Heart left ventricle (tissue), 16 donors: ENCODE measurements around the gene MAPK12. TPM values are rescaled to one million over a fixed set of nuclear protein-coding genes. Genes with fewer than 3 reads are reported as not detected.

Experiments used
- ATAC-seq, 4 donors: fragments of 200-7000 bp; cut with Tn5 transposase; one replicate each; pipeline ENCODE4 v1.9.1; 2020 to 2022; ENCODE audit warnings: moderate library complexity in 4 of 4, mild to moderate bottlenecking in 3 of 4, moderate number of reproducible peaks in 1 of 4
- DNase-seq, 5 donors: peaks; one replicate each; pipeline ENCODE4 v3.0.0-alpha.2; 2020
- H3K27ac ChIP-seq, 12 donors: fragments of 200-600 bp; sonication (generic) in 4 of 12; one replicate each; pipeline versions ENCODE4 v1.5.0 to v1.8.0; 2016 to 2022; ENCODE audit warnings: mild to moderate bottlenecking in 2 of 12
- H3K27me3 ChIP-seq, 9 donors: fragments of 200-600 bp; sonication (generic) in 2 of 9; one replicate each; pipeline versions ENCODE4 v1.5.1 to v1.8.0; 2016 to 2022; ENCODE audit warnings: mild to moderate bottlenecking in 3 of 9
- H3K36me3 ChIP-seq, 9 donors: fragments of 200-600 bp; sonication (generic) in 2 of 9; one replicate each; pipeline versions ENCODE4 v1.5.0 to v1.8.0; 2018 to 2022; ENCODE audit warnings: mild to moderate bottlenecking in 2 of 9
- H3K4me1 ChIP-seq, 12 donors: fragments of 200-600 bp; sonication (generic) in 4 of 12; one replicate each; pipeline versions ENCODE4 v1.5.0 to v1.8.0; 2016 to 2022; ENCODE audit warnings: mild to moderate bottlenecking in 3 of 12
- H3K4me3 ChIP-seq, 12 donors: fragments of 200-600 bp; sonication (generic) in 4 of 12; one replicate each; pipeline versions ENCODE4 v1.5.0 to v1.8.0; 2017 to 2022; ENCODE audit warnings: mild to moderate bottlenecking in 9 of 12, moderate library complexity in 4 of 12
- H3K9me3 ChIP-seq, 12 donors: fragments of 200-600 bp; sonication (generic) in 4 of 12; one replicate each; pipeline versions ENCODE4 v1.5.0 to v1.8.0; 2016 to 2022; ENCODE audit warnings: mild to moderate bottlenecking in 1 of 12
- POLR2A ChIP-seq, 2 donors: fragments of 450-650 bp; IDR thresholded peaks; one replicate each; pipeline ENCODE4 v1.6.1; 2017; ENCODE audit warnings: antibody characterized with exemption in 2 of 2, mild to moderate bottlenecking in 2 of 2, moderate library complexity in 2 of 2
- WGBS, 4 donors: extraction: QIAGEN DNeasy Blood & Tissue Kit in 2 of 4; methylation state at CpG; one replicate each; pipeline versions ENCODE4 v1.1.5 to v1.1.7; 2013 to 2018; 5-methylcytosine and 5-hydroxymethylcytosine counted together
- intact Hi-C, 10 donors: fragments of 100-400 bp; cut with DNase I; formaldehyde crosslinking; loops; one replicate each; pipeline versions ENCODE4 v1.11.1 to v1.14.2; 2022
- polyA plus RNA-seq, 2 donors: library from polyadenylated mRNA; stranded (reverse); fragments of 200-250 nt; gene quantifications; one replicate each; pipeline ENCODE4 v1.2.3, GENCODE V29; 2013
- total RNA-seq, 9 donors: library from RNA; depleted of rRNA in 2 of 9; stranded (reverse); fragments of >200 nt in 2 of 9; fragmentation: NEBNext Ultra II Directional in 3 of 9; extraction: Animal tissue kit (Norgen Biotek cat#: 25700) in 3 of 9; gene quantifications; one replicate each; pipeline versions ENCODE4 v1.1.0 to v1.2.4, GENCODE V29; 2016 to 2023
- TF ChIP-seq, protein P1 (sequence below), 12 donors: fragments of 200-600 bp; sonication (generic) in 4 of 12; IDR thresholded peaks; one replicate each; pipeline versions ENCODE4 v1.5.0 to v1.8.0; 2018 to 2022; ENCODE audit warnings: antibody characterized with exemption in 12 of 12, mild to moderate bottlenecking in 5 of 12
- donor health status: ischemic (EF 13 %, LVEDD 7.1; RV severe dilation, severe dysfunction).
- donor health status: healthy with polysubstance abuse.
- donor health status: DM: no; HTN: yes; CAD: no.
- donor health status: DM: no; HTN: no; CAD: no.
- donor health status: ischemic (EF 25% LVEDD 6.9; RV normal size, moderate dysfunction).
- donor health status: ischemic (EF 25% LVEDD 5.7; RV mildly dilated, moderate dysfunction).
- donor health status: healthy.
- donor health status: DM: yes; HTN: yes; CAD: no.
- donor health status: ischemic (EF 35%, LVEDD 5.7; RV mildly dilated, moderate dysfunction).
- donor health status: nonischemic (EF 11% LVEDD 7.7; RV severe dilation, severe dysfunction).
- donor health status: DM: yes; HTN: yes; CAD: no.
- donor health status: PGD.
- donor health status: ischemic (EF 29% LVEDD 5.4; RV normal size, mild dysfunction).
- donor health status: nonischemic (EF 23%, LVEDD 6.1; RV moderate dilation, normal function).

The MAPK12 gene
- total and polyA plus RNA-seq, 11 donors: 11.6 to 18.0 (median 15.5) TPM

GRCh38 chr22:50203288-50203687 lies 58.2 kb downstream of the MAPK12 start:
- no peak for ATAC-seq
- intact Hi-C loops: no loop called here
- Histone ChIP-seq H3K9me3 (no peaks in the 10 kb centered on the region), H3K4me1 (peaks cover 0 to 74% (median 40%) of the 10 kb centered on the region in 12 donors), H3K4me3 (no peak overlapping the region), H3K36me3 (peaks cover 0 to 38% (median 32%) of the 10 kb centered on the region in 9 donors), H3K27ac (no peak overlapping the region), H3K27me3 (no peaks in the 10 kb centered on the region)
- TF ChIP-seq, protein P1, sequence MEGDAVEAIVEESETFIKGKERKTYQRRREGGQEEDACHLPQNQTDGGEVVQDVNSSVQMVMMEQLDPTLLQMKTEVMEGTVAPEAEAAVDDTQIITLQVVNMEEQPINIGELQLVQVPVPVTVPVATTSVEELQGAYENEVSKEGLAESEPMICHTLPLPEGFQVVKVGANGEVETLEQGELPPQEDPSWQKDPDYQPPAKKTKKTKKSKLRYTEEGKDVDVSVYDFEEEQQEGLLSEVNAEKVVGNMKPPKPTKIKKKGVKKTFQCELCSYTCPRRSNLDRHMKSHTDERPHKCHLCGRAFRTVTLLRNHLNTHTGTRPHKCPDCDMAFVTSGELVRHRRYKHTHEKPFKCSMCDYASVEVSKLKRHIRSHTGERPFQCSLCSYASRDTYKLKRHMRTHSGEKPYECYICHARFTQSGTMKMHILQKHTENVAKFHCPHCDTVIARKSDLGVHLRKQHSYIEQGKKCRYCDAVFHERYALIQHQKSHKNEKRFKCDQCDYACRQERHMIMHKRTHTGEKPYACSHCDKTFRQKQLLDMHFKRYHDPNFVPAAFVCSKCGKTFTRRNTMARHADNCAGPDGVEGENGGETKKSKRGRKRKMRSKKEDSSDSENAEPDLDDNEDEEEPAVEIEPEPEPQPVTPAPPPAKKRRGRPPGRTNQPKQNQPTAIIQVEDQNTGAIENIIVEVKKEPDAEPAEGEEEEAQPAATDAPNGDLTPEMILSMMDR (IDR thresholded peaks at IDR 0.05): no peak
- no peak for TF ChIP-seq POLR2A (IDR thresholded peaks at IDR 0.05)
- DNase-seq: no peak
- WGBS, 4 donors: 93 to 98% (median 97%) methylated on average over 1 of the region's 1 CpG

Other genes starting within 250 kb of the MAPK12 start
- gene IL17REL, start 248.9 kb downstream of the MAPK12 start, total RNA-seq: not detected
- not detected for gene IL17REL, start 248.9 kb downstream of the MAPK12 start, polyA plus RNA-seq
- gene TTLL8, start 203.4 kb downstream of the MAPK12 start, total RNA-seq: not detected
- gene TTLL8, start 203.4 kb downstream of the MAPK12 start, polyA plus RNA-seq: not detected
- gene MLC1, start 176.3 kb downstream of the MAPK12 start, total RNA-seq: under 1 TPM in 4 of 9 donors, not detected in 5; 0.07 to 0.80 (median 0.30) TPM
- under 1 TPM; 0.03 to 0.19 TPM for gene MLC1, start 176.3 kb downstream of the MAPK12 start, polyA plus RNA-seq
- gene MOV10L1, start 171.7 kb downstream of the MAPK12 start, total RNA-seq: under 1 TPM in 3 of 9 donors, not detected in 6; 0.09 to 0.63 (median 0.13) TPM
- gene MOV10L1, start 171.7 kb downstream of the MAPK12 start, polyA plus RNA-seq: under 1 TPM; 0.06 to 0.27 TPM
- gene PANX2, start 91.0 kb downstream of the MAPK12 start, total RNA-seq: under 1 TPM in 5 of 9 donors, not detected in 4; 0.08 to 0.77 (median 0.56) TPM
- under 1 TPM in 1 of 2 donors, not detected in 1; 0.08 TPM for gene PANX2, start 91.0 kb downstream of the MAPK12 start, polyA plus RNA-seq
- gene TRABD, start 75.8 kb downstream of the MAPK12 start, total RNA-seq: 10 to 100 TPM; 14.3 to 28.1 (median 17.5) TPM
- gene TRABD, start 75.8 kb downstream of the MAPK12 start, polyA plus RNA-seq: 10 to 100 TPM; 25.8 to 32.9 TPM
- 10 to 100 TPM; 10.4 to 23.8 (median 12.8) TPM for gene SELENOO, start 60.7 kb downstream of the MAPK12 start, total RNA-seq
- 10 to 100 TPM; 16.0 to 20.4 TPM for gene SELENOO, start 60.7 kb downstream of the MAPK12 start, polyA plus RNA-seq
- gene TUBGCP6, start 16.7 kb downstream of the MAPK12 start, total RNA-seq: 10 to 100 TPM; 14.1 to 28.8 (median 18.1) TPM
- 10 to 100 TPM; 11.6 to 17.7 TPM for gene TUBGCP6, start 16.7 kb downstream of the MAPK12 start, polyA plus RNA-seq
- 10 to 100 TPM in 6 of 9 donors, 1 to 10 TPM in 3; 6.8 to 22.4 (median 10.9) TPM for gene HDAC10, start 10.4 kb downstream of the MAPK12 start, total RNA-seq
- gene HDAC10, start 10.4 kb downstream of the MAPK12 start, polyA plus RNA-seq: 1 to 10 TPM; 6.2 to 10.0 TPM
- gene MAPK11, start 8.7 kb upstream of the MAPK12 start, total RNA-seq: 10 to 100 TPM in 1 of 9 donors, 1 to 10 TPM in 8; 5.0 to 12.1 (median 7.0) TPM
- 1 to 10 TPM; 7.8 to 9.9 TPM for gene MAPK11, start 8.7 kb upstream of the MAPK12 start, polyA plus RNA-seq
- 100 to 1,000 TPM in 2 of 9 donors, 10 to 100 TPM in 7; 44.4 to 139 (median 57.9) TPM for gene PLXNB2, start 46.0 kb upstream of the MAPK12 start, total RNA-seq
- gene PLXNB2, start 46.0 kb upstream of the MAPK12 start, polyA plus RNA-seq: 10 to 100 TPM; 35.1 to 40.3 TPM
- gene DENND6B, start 65.3 kb upstream of the MAPK12 start, total RNA-seq: 1 to 10 TPM; 1.0 to 3.2 (median 2.0) TPM
- 1 to 10 TPM; 1.0 to 1.3 TPM for gene DENND6B, start 65.3 kb upstream of the MAPK12 start, polyA plus RNA-seq
- gene PPP6R2, start 81.6 kb upstream of the MAPK12 start, total RNA-seq: 10 to 100 TPM; 31.6 to 68.1 (median 41.5) TPM
- gene PPP6R2, start 81.6 kb upstream of the MAPK12 start, polyA plus RNA-seq: 10 to 100 TPM; 29.6 to 42.4 TPM
- gene SBF1, start 213.4 kb upstream of the MAPK12 start, total RNA-seq: 10 to 100 TPM; 44.9 to 91.8 (median 63.2) TPM
- gene SBF1, start 213.4 kb upstream of the MAPK12 start, polyA plus RNA-seq: 10 to 100 TPM; 38.2 to 63.8 TPM
- gene ADM2, start 219.9 kb upstream of the MAPK12 start, total RNA-seq: under 1 TPM in 3 of 9 donors, not detected in 6; 0.04 to 0.67 (median 0.19) TPM
- under 1 TPM in 1 of 2 donors, not detected in 1; 0.22 TPM for gene ADM2, start 219.9 kb upstream of the MAPK12 start, polyA plus RNA-seq
- not detected for gene MIOX, start 225.2 kb upstream of the MAPK12 start, total RNA-seq
- not detected for gene MIOX, start 225.2 kb upstream of the MAPK12 start, polyA plus RNA-seq
- 10 to 100 TPM; 20.9 to 46.5 (median 32.1) TPM for gene LMF2, start 246.0 kb upstream of the MAPK12 start, total RNA-seq
- 10 to 100 TPM; 22.6 to 34.8 TPM for gene LMF2, start 246.0 kb upstream of the MAPK12 start, polyA plus RNA-seq
- gene NCAPH2, start 246.5 kb upstream of the MAPK12 start, total RNA-seq: 10 to 100 TPM; 24.7 to 34.5 (median 27.9) TPM
- gene NCAPH2, start 246.5 kb upstream of the MAPK12 start, polyA plus RNA-seq: 10 to 100 TPM; 33.9 to 43.3 TPM